ENCODE results near the gene GZMM. TPM values are rescaled to one million over a fixed set of nuclear protein-coding genes. Genes with fewer than 3 reads are reported as not detected.

GZMM gene
- total RNA-seq, 1 experiment from 2014 or later = not detected

GRCh38 chr19:582497-583197 lies 38.8 kb downstream of the GZMM start:
- H2AFZ ChIP-seq (ENCODE audit: low read length) = no peak overlapping the region
- H4K20me1 ChIP-seq (ENCODE audit: low read length) = peaks cover 17% of the 10 kb centered on the region
- no peak overlapping the region for H3K9ac ChIP-seq (ENCODE audit: low read length)
- peaks cover 5% of the 10 kb centered on the region; the same call in 1 of the 2 replicates for H3K4me1 ChIP-seq (ENCODE audit: insufficient read depth, low read length)
- no peak overlapping the region for H3K4me3 ChIP-seq (ENCODE audit: low read length)
- TF ChIP-seq CTCF (conservative IDR thresholded peaks at IDR 0.05; ENCODE audit: low read depth, low read length) = no peak
- no peak for TF ChIP-seq EZH2 (IDR thresholded peaks at IDR 0.05; ENCODE audit: low read length, unreplicated experiment)
- no peak for TF ChIP-seq EZH2phosphoT487 (IDR thresholded peaks at IDR 0.05; ENCODE audit: borderline replicate concordance, low read length)
- DNase-seq = no peak
- no peaks in the 10 kb centered on the region; the same call in 1 of the 2 replicates for H3K36me3 ChIP-seq (ENCODE audit: low read depth, low read length)
- H3K27me3 ChIP-seq (ENCODE audit: low read length) = no peaks in the 10 kb centered on the region
- ChIA-PET POLR2A (ENCODE audit: unreplicated experiment) (no interaction called here), CTCF (interaction anchor here (0.6 kb wide), 1 partner anchor 27 kb away, joined by 3 read pairs; no protein-coding TSS in a partner anchor)
- peaks cover 28% of the 10 kb centered on the region for H3K79me2 ChIP-seq (ENCODE audit: low read length)
- BruUV-seq (replicated peaks) = TSS peak; percentile 95
- H3F3A ChIP-seq (ENCODE audit: low read length, unreplicated experiment) = no peaks in the 10 kb centered on the region
- H3K4me2 ChIP-seq (ENCODE audit: low read length) = no peak overlapping the region
- ATAC-seq = no peak
- H3K9me3 ChIP-seq (ENCODE audit: low read length) = no peaks in the 10 kb centered on the region
- no peaks in the 10 kb centered on the region for H3K9me2 ChIP-seq (replicated peaks; ENCODE audit: low read length)
- intact Hi-C loops (cut with micrococcal nuclease) = no loop called here
- H3K27ac ChIP-seq (ENCODE audit: low read length) = no peak overlapping the region

DNA sequence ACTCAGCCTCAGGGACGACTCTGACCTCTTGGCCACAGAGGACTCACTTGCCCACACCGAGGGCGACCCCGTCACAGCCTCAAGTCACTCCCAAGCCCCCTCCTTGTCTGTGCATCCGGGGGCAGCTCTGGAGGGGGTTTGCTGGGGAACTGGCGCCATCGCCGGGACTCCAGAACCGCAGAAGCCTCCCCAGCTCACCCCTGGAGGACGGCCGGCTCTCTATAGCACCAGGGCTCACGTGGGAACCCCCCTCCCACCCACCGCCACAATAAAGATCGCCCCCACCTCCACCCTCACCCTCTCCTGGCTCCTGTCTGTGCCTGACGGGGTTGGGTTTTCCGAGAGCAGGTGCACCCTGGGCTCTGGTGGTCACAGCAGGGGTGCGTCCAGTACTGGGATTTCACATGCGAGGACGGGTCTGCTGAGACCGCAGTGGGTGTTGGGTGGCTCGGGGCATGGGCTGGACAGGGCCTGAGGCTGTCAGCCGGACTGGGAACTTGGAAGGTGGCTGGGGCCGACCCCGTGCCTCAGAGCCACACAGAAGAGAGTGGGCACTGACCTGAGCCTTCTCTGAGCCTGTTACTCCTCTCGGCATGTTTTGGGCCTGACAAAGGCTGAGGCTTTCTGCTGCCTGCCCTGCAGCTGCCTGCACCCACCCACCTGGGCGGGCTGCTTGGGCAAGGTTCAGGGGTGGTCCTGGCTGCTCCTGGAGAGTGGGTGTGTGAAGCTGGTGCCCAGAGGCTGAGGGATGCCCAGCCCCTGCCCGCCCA lies 39.5 kb downstream of the GZMM start:
- no peak overlapping the region for H3K4me3 ChIP-seq (ENCODE audit: low read length)
- H3K9ac ChIP-seq (ENCODE audit: low read length) = no peak overlapping the region
- intact Hi-C loops (cut with micrococcal nuclease) = no loop called here
- H2AFZ ChIP-seq (ENCODE audit: low read length) = no peak overlapping the region
- DNase-seq (no peak), ATAC-seq (no peak)
- H3K36me3 ChIP-seq (ENCODE audit: low read depth, low read length) = no peaks in the 10 kb centered on the region; the same call in 1 of the 2 replicates
- H3K27ac ChIP-seq (ENCODE audit: low read length) = no peak overlapping the region
- H3K9me3 ChIP-seq (ENCODE audit: low read length) = no peaks in the 10 kb centered on the region
- TF ChIP-seq CTCF (conservative IDR thresholded peaks at IDR 0.05; ENCODE audit: low read depth, low read length) (no peak), EZH2phosphoT487 (IDR thresholded peaks at IDR 0.05; ENCODE audit: borderline replicate concordance, low read length) (no peak), EZH2 (IDR thresholded peaks at IDR 0.05; ENCODE audit: low read length, unreplicated experiment) (no peak)
- H4K20me1 ChIP-seq (ENCODE audit: low read length) = peaks cover 9% of the 10 kb centered on the region
- no TSS peak for BruUV-seq (replicated peaks)
- ChIA-PET CTCF (no interaction called here), POLR2A (ENCODE audit: unreplicated experiment) (no interaction called here)
- no peaks in the 10 kb centered on the region for H3F3A ChIP-seq (ENCODE audit: low read length, unreplicated experiment)
- no peaks in the 10 kb centered on the region for H3K9me2 ChIP-seq (replicated peaks; ENCODE audit: low read length)
- H3K79me2 ChIP-seq (ENCODE audit: low read length) = peaks cover 21% of the 10 kb centered on the region
- peaks cover 7% of the 10 kb centered on the region for H3K4me1 ChIP-seq (ENCODE audit: insufficient read depth, low read length)
- H3K4me2 ChIP-seq (ENCODE audit: low read length) = no peak overlapping the region
- no peaks in the 10 kb centered on the region for H3K27me3 ChIP-seq (ENCODE audit: low read length)

DNA sequence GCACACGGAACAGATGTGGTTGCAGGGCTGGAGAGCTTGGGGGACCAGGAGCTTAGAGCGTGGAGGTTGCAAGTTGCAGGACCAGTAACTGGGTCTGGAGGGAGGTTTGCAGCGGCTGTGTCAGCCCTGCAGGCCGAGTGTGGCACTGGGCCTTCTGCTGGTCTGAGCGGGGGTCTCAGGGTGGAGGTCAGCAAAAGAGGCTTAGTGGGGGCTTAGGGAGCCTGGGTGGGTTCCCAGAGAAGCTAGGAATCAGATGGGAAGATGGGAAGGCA lies 40.1 kb downstream of the GZMM start:
- peaks cover 8% of the 10 kb centered on the region; the same call in 1 of the 2 replicates for H4K20me1 ChIP-seq (ENCODE audit: low read length)
- no peak overlapping the region for H3K27ac ChIP-seq (ENCODE audit: low read length)
- intact Hi-C loops (cut with micrococcal nuclease) = no loop called here
- no TSS peak for BruUV-seq (replicated peaks)
- 0 out of 2 replicates have a peak, but pooled peaks cover 2% of the 10 kb centered on the region for H3K27me3 ChIP-seq (ENCODE audit: low read length)
- H3K79me2 ChIP-seq (ENCODE audit: low read length) = peaks cover 16% of the 10 kb centered on the region
- H3K9me2 ChIP-seq (replicated peaks; ENCODE audit: low read length) = no peaks in the 10 kb centered on the region
- POLR2A ChIA-PET (ENCODE audit: unreplicated experiment) = no interaction called here
- ATAC-seq (no peak), DNase-seq (no peak)
- no peaks in the 10 kb centered on the region for H3F3A ChIP-seq (ENCODE audit: low read length, unreplicated experiment)
- CTCF ChIA-PET = no interaction called here
- no peaks in the 10 kb centered on the region for H3K9me3 ChIP-seq (ENCODE audit: low read length)
- TF ChIP-seq EZH2 (IDR thresholded peaks at IDR 0.05; ENCODE audit: low read length, unreplicated experiment) = no peak
- TF ChIP-seq EZH2phosphoT487 (IDR thresholded peaks at IDR 0.05; ENCODE audit: borderline replicate concordance, low read length) = no peak
- TF ChIP-seq CTCF (conservative IDR thresholded peaks at IDR 0.05; ENCODE audit: low read depth, low read length) = no peak
- H3K4me1 ChIP-seq (ENCODE audit: insufficient read depth, low read length) = peaks cover 10% of the 10 kb centered on the region
- H3K9ac ChIP-seq (ENCODE audit: low read length) = no peak overlapping the region
- no peak overlapping the region for H2AFZ ChIP-seq (ENCODE audit: low read length)
- H3K4me3 ChIP-seq (ENCODE audit: low read length) = no peak overlapping the region
- no peak overlapping the region for H3K4me2 ChIP-seq (ENCODE audit: low read length)
- no peaks in the 10 kb centered on the region; the same call in 1 of the 2 replicates for H3K36me3 ChIP-seq (ENCODE audit: low read depth, low read length)

All from PC-3 (cell line).